Frontal cortex (tissue), 4 donors: ENCODE measurements around the gene ENKUR. TPM values are rescaled to one million over a fixed set of nuclear protein-coding genes. Genes with fewer than 3 reads are reported as not detected.
A peak's percentile ranks its signal among the peaks of the same experiment; 100 is the strongest.

Experiments
- DNase-seq, 2 donors: peaks; one replicate each; pipeline ENCODE4 v3.0.0; 2012; ENCODE audit warnings: low spot score in 2 of 2
- FAIRE-seq: peaks from 2 replicates; lab custom pipeline; 2012; peaks lifted over from hg19 to GRCh38; lab: Jason Lieb, UNC
- total RNA-seq: library from RNA; depleted of rRNA; stranded (reverse); fragments of >200 nt; gene quantifications from one replicate; pipeline ENCODE4 v1.2.3, GENCODE V29; 2014
- donor health status: control.
- donor health status: control.
- donor health status: control.

The ENKUR gene, protein sequence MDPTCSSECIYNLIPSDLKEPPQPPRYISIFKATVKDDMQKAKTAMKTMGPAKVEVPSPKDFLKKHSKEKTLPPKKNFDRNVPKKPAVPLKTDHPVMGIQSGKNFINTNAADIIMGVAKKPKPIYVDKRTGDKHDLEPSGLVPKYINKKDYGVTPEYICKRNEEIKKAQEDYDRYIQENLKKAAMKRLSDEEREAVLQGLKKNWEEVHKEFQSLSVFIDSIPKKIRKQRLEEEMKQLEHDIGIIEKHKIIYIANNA
- 4.5 TPM for total RNA-seq

DNA sequence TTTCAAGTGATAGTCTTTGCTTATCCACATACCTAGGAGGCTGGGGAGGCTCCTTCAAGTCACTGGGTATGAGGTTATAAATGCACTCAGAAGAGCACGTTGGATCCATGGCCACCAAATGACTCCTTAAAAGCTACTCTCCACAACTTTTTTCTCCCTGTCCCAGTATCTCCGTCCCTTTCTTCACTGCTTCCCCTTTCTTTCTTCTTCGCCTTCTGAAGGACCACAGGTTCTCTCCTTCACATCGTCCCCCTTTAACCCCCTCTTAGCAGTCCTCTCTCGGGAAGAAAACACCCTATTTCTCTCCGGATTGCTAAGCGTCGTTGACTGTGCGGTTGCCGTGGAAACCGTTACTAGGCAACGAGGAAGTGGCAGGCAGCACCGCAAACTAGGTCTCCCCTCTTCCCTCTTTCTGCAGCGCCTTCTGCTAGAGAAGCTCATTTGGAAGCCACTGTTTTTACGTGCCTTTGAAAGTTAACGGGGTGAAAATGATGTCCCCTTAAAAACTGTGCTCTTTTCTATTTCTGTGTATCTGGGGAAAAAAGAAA lies at the start of gene ENKUR:
Gene ENKUR, minus strand, starts transcription at position 331 of the 548 bp plus-strand sequence. Its CDS starts 222 bp downstream, at position 109.
- no peak for FAIRE-seq
- peak; percentile 69 to 72 for DNase-seq

DNA sequence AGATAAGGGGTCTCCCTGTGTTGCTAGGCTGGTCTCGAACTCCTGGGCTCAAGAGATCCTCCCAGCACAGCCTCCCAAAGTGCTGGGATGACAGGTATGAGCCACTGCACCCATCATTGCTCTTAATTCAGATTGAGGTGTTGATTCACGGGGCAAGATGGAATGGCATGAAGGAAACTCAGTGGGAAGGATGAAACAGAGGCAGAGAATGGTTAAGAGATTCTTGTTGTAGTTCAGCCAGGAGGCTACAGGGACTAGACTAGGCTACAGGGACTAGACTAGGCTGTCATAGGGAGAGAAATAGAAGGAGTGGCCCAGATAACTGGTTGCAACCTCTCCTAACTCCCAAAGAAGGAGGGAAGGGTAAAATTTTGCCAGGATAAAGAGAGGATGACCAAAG lies 48.4 kb upstream of the ENKUR start:
- FAIRE-seq (no peak), DNase-seq (no peak)

DNA sequence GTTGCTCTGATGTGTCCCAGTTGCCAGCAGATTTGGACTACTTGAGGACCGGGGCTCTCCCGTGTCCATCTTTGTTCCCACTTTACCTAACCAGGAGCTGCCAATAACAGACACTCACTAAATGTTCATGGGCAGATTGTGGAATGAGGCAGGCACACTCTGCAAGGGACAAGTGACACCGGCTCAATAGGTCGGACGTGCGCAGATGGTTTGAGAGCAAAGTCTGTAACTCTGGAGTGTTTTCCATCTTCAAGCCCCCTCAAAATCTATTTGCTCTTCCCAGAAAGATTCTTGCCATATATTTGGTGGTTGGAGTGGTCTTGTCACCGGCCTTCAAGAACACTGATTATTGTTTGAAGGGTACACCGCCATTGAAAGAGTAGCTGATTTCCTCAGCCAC lies 47.7 kb upstream of the ENKUR start:
- no peak for FAIRE-seq

DNA sequence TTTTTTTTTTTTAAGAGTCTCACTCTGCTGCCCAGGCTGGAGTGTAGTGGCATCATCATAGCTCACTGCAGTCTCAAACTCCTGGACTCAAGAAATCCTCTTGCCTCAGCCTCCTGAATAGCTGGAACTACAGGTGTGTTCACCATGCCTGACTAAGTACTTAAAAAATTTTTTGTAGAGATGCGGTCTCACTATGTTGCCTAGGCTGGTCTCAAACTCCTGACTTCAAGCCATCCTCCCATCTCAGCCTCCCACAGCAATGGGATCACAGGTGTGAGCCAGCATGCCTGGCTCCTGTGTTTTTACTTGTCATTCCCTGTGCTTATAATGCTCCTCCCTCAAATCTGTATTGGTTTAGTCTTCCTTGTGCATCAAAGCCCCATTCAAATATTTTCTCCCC lies 47.2 kb upstream of the ENKUR start:
- FAIRE-seq (no peak), DNase-seq (no peak)

More for the DNA sequence above, 47.7 kb upstream of the ENKUR start:
- no peak for DNase-seq

DNA sequence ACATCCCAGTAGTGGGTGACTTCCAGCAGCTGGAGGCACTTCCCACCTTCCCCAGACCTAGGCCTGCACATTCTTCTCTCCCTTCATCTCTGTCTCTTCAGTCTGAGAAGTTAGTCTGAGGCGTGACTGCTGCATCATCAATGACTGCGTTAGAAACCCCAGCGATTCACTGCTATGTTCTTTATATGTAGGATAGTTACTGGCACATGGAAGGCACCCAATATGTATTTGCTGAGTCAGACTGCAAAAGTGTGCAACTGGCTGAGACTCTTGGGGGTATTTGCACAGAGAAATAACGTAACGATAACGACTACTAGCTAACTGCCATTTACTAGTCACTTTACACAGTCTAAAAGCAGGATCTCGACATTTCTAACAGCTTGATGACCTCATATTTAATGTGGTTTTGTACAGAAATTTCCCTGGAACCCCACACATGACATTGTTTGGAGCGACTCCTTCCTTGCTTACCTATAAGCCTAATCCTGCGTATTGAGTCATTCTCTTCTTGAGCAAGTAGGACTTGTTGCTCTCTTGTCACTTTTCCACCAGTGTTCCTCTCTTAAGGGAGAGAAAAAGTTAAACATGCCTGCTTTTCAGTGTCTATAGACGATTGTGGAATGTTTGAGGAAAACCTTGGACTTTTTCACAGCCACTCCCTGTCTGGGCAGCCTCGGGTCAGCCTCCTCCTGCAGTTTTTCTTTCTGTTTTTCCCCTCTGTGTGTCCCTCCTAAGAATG lies 45.9 kb upstream of the ENKUR start:
- no peak for DNase-seq

DNA sequence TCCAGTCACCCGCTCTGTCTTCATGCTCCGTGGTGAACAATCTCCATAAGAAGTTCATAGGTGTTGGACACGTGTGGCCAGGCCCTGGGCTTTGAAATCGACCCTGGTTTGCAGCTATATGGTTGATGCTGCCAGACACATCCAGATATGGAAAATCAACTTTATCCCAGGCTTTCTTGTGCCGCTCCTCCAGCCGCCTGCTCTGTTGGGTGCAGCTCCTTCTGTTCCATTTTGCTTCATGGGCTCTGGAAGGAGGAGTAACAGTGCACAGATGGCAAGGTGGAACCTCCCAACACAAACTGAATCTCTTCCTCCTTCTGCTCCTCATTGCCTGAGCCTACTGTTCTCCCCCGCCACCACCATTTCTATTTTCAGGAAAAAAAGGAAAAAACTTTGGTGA lies 45.2 kb upstream of the ENKUR start:
- DNase-seq = no peak
- FAIRE-seq = no peak

More for the DNA sequence above, 45.9 kb upstream of the ENKUR start:
- no peak for FAIRE-seq

DNA sequence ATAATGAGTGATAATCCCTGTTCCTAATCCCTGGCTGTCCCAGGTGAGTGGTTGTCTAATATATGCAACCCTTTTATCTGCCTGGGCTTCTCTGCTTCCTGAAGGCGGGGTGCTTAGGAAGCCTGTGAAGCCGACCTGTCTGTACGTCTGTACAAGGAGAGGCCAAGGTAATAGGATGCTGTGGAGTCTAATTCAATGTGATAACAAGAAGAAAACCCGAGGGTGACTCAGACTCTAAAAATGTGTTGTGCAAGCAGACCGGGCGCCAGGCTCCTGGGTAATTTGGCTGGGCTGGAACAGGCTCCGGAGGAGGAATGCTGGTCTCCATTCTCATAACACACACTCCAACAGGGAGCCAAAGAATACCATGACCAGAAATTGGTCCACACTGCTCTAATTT lies 44.0 kb upstream of the ENKUR start:
- DNase-seq = no peak
- no peak for FAIRE-seq

DNA sequence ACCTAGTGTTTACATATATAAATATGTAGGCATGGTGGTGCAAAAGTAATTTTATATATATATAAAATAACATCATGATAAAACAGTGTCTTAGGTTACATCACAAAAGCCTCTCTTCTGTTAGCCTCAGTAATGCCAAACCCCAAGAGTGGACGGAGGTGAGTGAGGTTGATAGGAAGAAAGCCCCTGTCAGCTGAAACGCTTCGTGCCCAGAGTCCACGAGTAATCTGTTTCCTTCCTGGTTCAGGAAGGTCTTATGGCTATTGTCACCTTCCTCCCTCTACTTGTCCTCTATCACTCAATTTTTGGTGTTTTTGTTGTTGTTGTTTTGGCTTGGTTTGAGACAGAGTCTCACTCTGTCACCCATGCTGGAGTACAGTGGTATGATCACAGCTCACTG lies 41.9 kb upstream of the ENKUR start:
- FAIRE-seq (no peak), DNase-seq (no peak)

DNA sequence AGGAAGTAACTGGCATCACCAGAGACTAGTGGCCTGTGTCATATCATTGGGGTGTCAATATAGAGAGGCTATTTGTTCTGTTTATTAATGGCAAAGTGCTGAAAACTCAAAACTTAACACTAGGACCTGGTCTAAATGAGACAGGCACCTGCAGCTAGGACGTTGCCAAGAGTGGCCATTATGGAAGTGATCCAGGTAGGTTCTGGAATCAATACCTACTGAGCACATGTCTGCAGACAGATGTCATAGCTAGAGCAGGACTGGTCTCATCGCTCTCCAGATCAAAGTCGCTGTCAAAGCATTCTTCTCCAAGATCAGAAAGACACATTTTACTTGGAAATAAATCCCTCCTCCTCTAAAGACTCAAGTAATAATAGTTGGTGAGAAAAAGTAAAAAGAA lies 40.8 kb upstream of the ENKUR start:
- no peak for FAIRE-seq

DNA sequence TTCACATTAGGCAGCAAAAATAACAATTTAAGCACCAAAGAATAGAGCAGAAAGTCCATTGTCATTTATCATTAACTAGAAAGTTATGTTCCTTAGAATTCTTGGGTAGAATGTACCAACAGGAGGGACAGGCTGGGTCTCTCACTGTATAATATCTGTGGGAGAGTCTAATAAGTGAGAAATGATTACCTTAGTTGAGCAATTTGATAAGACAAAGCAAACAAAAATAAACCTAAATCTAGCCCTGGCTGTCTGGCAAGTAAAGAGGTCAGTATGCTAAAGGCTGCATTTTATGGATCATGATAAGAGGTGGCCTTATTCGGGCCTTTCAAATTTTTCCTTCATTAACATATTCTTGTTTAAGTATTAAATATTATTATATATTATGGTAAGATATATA lies 36.1 kb upstream of the ENKUR start:
- no peak for FAIRE-seq
- DNase-seq = no peak

More for the DNA sequence above, 40.8 kb upstream of the ENKUR start:
- no peak for DNase-seq

DNA sequence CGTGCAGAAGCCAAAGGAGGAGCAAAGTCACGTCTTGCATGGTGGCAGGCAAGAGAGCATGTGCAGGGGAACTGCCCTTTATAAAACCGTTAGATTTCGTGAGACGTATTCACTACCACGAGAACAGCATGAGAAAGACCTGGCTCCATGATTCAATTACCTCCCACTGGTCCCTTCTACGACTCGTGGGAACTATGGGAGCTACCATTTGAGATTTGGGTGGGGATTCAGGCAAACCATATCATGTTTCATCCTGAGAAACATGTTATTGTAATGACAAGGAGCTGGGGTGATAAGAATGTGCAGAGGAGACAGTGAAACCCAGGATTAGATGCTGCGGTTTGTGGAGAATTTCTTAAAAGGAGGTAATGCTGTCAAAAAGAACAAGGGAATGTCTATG lies 34.4 kb upstream of the ENKUR start:
- no peak for DNase-seq
- FAIRE-seq = no peak

DNA sequence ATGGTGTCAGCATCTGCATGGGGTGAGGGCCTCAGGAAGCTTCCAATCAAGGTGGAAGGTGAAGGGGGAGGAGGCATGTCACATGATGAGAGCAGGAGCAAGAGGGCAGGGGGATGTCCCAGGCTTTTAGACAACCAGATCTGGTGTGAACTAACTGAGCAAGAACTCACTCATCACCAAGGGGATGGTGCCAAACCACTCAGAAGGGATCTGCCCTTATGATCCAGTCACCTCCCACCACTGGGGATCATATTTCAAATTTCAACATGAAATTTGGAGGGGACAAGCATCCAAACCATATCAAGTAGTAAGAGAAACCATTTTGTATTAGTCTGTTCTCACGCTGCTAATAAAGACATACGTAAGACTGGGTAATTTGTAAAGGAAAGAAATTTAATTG lies 34.0 kb upstream of the ENKUR start:
- DNase-seq = no peak
- FAIRE-seq = no peak

DNA sequence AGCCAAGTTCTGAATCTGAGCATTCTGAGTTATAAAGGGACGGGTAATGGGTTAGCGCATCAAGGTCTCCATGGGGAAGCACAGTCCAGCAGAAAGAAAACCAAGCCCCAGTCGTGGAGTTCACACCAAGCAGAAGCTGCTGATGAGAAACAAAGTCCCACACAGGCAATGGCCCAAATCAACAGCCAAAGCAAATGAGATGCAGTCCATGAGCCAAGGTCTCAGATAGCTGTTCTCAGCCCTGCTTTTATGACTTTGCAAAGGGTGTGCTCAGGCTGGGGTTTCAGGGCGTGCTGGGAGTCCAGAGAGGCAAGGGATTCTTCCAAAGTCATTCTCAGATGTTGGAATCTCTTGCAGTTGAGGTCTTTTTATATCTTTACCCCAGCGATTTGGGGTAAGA lies 32.5 kb upstream of the ENKUR start:
- FAIRE-seq = no peak

DNA sequence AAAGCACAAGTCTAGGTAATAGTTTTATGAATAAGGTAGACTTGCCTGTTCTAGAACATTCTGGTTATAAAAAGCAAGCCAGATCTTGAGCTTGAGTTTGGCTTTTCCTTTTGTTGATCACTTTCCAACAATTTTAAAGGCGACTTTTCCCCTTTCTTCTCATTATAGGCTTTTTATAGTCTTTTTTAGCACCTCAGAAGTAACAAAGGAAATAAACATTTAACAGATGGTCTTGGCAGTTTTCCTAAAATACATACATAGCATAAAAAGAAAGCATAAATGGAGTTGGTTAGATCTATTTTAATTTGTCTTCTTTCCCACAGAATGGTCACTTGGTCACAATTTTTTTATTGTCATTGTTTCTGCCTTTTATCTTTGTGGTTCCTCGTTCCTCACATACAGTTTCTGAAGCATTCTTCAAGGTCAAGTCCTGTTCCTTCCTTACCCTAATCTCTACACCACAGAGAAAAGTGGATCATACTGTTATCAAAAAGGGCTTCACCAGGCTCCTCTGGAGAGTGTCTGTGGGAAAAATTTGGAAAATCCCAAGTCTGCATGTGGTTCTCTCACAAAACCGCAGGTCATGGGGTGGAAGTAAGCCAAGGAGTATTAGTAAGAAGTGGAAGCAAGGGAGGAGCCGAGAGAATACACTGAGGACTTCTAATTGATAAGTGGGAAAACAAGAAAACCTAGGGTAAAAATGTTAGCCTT lies 31.8 kb upstream of the ENKUR start:
- DNase-seq (no peak), FAIRE-seq (no peak)

More for the DNA sequence above, 32.5 kb upstream of the ENKUR start:
- no peak for DNase-seq

DNA sequence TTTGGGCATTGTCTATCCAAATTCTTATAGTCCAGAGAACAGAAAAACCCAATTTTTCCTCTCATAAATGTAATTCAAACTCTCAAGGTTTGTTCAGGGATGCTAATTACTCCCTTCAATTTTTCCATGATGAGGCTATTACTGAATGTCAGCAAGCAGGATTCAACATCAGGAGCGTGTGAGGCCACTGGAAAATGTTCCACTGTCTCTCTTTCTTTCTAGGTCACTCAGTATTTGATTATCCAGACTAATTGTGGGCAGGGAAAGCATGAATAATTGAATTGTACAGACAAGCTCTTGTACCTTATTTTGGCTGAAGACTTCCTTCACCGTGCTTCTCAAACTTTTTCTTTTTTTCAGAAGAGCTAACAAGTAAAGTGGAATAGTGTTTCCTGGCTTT lies 31.1 kb upstream of the ENKUR start:
- FAIRE-seq = no peak
- no peak for DNase-seq

DNA sequence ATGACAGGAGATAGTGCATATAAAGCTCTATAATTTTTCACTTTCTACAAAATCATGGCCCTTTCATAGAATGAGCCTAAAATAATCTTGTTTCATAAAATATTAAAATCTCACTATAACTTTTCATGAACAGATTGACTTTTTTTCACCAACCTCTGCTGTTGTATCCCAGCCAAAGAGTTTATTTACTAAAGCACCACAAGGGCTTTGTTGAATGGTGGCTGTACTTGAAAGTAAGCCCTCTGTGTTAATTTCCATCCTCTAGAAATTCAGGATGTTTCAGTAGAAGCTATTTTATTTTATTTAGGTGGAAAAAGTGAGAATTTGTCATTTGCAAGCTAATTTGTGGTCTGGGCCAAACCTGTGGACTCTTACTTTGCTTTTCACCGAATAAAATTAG lies 30.7 kb upstream of the ENKUR start:
- no peak for FAIRE-seq
- no peak for DNase-seq

DNA sequence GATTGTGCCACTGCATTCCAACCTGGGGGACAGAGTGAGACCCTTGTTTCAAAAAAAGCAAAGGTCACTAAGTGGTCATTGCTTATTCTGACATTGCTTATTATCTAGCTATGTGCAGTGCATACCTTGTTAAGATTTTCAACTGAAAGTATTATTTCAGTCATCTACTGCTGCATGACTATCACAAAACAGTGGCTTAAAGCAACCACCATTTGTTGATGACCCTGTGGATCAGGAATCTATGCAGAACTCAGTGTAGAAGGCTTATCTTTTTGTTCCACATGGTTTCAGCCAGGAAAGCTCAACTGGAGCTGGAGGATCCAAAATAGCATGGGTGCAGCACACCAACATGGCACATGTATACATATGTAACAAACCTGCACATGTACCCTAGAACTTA lies 23.6 kb upstream of the ENKUR start:
- no peak for FAIRE-seq
- no peak for DNase-seq

DNA sequence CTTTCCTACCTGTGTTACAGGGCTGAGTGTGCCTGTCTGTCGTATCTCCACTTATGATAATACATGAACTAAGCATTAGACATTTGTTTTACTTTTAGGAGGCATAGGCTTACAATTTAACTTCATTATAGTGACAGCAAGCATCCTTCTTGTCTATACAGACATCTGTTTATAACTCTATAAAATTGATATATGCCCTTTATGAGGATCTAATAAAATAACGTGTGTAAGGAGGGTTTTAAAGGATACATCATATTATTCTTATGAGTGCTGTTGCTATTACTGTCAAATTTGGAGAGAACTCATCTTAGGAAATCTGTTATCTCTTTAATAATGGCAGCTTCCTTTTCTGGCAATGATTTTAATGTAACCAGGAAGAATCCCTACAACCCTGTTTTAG lies 22.4 kb upstream of the ENKUR start:
- DNase-seq (no peak), FAIRE-seq (no peak)

DNA sequence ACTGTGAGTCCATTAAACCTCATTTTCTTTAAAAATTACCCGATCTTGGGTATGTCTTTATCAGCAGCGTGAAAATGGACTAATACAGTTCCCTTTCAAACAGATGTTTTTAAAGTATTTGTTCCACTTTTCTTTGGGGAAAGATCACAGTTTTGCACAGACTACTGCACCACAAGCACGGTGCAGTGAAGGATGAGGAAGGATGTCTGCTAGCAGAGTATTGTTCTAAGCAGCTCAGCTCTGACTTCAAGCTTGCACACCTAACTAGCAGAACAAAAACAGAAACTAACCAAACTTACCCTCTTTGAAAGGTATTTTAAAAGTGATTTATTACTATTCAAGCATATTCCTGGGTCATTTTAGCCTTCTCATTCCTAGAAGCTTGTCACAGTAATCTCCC lies 20.4 kb upstream of the ENKUR start:
- FAIRE-seq = no peak
- no peak for DNase-seq

DNA sequence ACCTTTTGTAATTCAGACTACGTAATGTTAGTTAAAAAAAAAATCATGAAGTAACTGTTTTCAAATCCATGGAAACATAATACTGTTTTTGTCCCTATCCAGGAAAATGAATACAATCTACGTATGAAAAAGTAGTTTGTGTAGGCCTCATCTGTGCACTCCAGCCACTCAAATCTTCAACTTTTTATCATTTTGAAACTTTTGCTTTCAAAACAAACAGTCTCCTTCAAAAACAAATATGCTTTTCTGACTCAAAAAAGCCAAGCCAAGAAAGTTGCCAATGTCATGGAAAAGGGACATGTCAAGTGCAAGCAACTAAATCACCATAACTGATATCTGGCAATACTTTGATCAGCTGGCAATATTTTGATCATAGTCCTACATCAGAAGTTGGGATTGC lies 13.6 kb upstream of the ENKUR start:
- DNase-seq (no peak), FAIRE-seq (no peak)

DNA sequence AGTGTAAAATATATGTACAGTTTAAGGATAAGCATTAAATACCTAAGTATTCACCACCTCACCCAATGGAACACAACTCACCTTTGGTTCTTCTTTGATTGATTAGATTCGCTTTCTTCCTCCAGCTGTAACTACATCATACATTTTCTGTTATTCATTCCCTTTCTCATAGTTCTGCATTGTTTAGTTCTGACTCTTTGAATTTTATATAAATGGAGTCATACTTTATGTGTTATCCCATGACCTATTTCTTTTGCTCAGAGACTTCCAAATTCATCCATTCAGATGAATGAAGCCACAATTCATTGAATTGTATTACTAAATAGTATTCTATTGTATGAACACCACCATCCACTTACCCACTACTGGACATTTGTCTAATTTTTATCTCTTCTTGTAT lies 12.8 kb upstream of the ENKUR start:
- DNase-seq (no peak), FAIRE-seq (no peak)
